ENCODE data around the gene DLEC1.

The DLEC1 gene

DNA sequence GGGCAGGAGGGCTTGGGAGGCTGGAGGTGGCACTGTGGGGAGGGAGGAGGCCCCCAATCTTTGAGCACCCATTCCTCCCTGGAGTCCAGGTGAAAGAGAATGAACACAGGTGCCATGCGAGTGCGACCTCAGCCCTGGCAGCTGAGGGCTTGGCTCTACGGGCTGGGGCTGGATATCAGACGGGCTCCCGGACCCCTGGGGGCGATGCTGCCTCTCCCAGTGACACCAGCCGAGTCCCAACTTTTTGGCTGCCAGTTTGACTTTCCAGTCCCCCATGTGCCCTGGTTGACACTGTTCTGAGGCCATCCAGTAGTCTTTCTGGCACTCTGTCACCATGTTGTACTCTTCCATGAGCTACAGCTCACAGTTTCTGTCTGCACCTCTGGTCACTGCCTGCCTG lies 47.2 kb upstream of the DLEC1 start:
- Histone ChIP-seq H3K4me1 (ENCODE audit: control insufficient read depth in 2 of 2, insufficient read depth in 1 of 2, low read depth in 1 of 2, low read length in 2 of 2) (peaks cover 0 to 9% of the 10 kb centered on the region in 2 donors), H3K36me3 (replicated peaks in 1 of 2; ENCODE audit: control insufficient read depth in 2 of 2, insufficient read depth in 2 of 2, low read length in 2 of 2) (peaks cover 0 to 2% of the 10 kb centered on the region in 2 donors), H2BK12ac (ENCODE audit: low read length) (no peak overlapping the region), H3K9me3 (replicated peaks in 1 of 2; ENCODE audit: control insufficient read depth in 2 of 2, insufficient read depth in 1 of 2, low read depth in 1 of 2, low read length in 2 of 2) (no peaks in the 10 kb centered on the region), H3K79me1 (ENCODE audit: low read depth, low read length) (no peaks in the 10 kb centered on the region), H3K4ac (ENCODE audit: low read length) (no peak overlapping the region), H2BK120ac (ENCODE audit: low read depth, low read length) (no peak overlapping the region), H3K4me2 (ENCODE audit: insufficient read depth, low read length, poor library complexity, severe bottlenecking) (no peak overlapping the region), H3K14ac (ENCODE audit: low read length) (no peak overlapping the region), H2BK5ac (ENCODE audit: low read length) (no peak overlapping the region), H3K9ac (ENCODE audit: low read depth, low read length, poor library complexity) (peak overlapping the region; percentile 30), H3K23ac (ENCODE audit: low read depth, low read length, poor library complexity) (peak overlapping the region; percentile 44), H4K8ac (ENCODE audit: low read depth, low read length) (peak overlapping the region; percentile 48), H2BK15ac (ENCODE audit: low read length) (peak overlapping the region; percentile 38), H3K27me3 (ENCODE audit: control insufficient read depth in 3 of 3, insufficient read depth in 3 of 3, low read depth in 1 of 3, low read length in 3 of 3) (peaks cover 0 to 67% (median 0%) of the 10 kb centered on the region in 3 experiments), H3K27ac (replicated peaks; ENCODE audit: low read length) (no peak overlapping the region), H4K91ac (ENCODE audit: low read depth, low read length, poor library complexity) (no peak overlapping the region), H2AK5ac (ENCODE audit: low read depth, low read length) (peak overlapping the region; percentile 86), H3K18ac (ENCODE audit: low read length) (peak overlapping the region; percentile 19), H2AFZ (ENCODE audit: low read length) (no peak overlapping the region), H3K4me3 (ENCODE audit: low read length in 2 of 2) (no peak overlapping the region)
- WGBS, 2 donors (ENCODE audit: extremely low coverage in 2 of 2, insufficient read length in 2 of 2, insufficient replicate concordance in 1 of 2): no CpG with 5 or more reads among the region's 7 CpGs
- no peak for DNase-seq (ENCODE audit: low spot score)

DNA sequence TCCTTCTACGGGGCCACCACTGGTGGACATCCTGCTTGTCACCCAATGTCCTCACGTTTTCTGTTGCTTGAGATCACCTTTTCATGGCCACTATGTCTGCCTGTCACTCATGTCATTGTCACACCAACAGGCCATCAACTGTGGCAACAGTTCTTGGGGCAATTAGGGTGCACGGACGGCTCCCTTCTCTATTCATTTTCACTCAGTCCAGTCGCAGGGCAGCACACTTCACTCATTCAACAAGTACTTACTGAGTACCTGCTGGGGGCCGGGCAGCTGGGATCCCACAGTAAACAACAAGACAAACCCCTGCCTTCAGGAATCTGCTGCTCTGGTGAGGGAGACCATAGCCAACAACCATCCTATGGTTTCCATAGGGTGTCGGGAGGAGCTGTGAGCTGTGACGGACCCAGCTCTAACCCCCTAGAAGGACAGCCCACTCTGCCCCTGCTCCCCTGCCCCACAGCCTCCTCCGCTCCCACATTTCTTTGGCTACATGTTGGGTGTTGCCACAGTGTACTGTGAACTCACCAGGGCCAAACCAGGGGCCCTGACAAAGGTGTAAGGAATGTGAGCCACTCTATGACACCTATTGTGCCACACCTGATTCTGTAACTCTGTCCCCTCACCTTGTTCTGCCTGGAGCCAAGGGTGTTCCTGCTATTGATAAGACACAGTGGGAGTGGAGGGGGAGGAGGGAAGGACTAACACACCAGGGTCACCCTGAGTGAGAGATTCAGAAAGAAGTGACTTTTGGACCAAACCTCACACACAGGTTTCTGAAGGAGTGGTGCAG lies 46.5 kb upstream of the DLEC1 start:
- H3K4ac ChIP-seq (ENCODE audit: low read length): no peak overlapping the region
- DNase-seq (ENCODE audit: low spot score): no peak
- peaks cover 0 to 67% (median 0%) of the 10 kb centered on the region in 3 experiments for H3K27me3 ChIP-seq (ENCODE audit: control insufficient read depth in 3 of 3, insufficient read depth in 3 of 3, low read depth in 1 of 3, low read length in 3 of 3)
- H3K79me1 ChIP-seq (ENCODE audit: low read depth, low read length): no peaks in the 10 kb centered on the region
- H2BK15ac ChIP-seq (ENCODE audit: low read length): peak overlapping the region; percentile 38
- H3K9ac ChIP-seq (ENCODE audit: low read depth, low read length, poor library complexity): peak overlapping the region; percentile 50
- no peak overlapping the region for H2AFZ ChIP-seq (ENCODE audit: low read length)
- H3K4me2 ChIP-seq (ENCODE audit: insufficient read depth, low read length, poor library complexity, severe bottlenecking): no peak overlapping the region
- peak overlapping the region; percentile 86 for H2AK5ac ChIP-seq (ENCODE audit: low read depth, low read length)
- no peak overlapping the region for H3K4me3 ChIP-seq (ENCODE audit: low read length in 2 of 2)
- H3K9me3 ChIP-seq (replicated peaks in 1 of 2; ENCODE audit: control insufficient read depth in 2 of 2, insufficient read depth in 1 of 2, low read depth in 1 of 2, low read length in 2 of 2): no peaks in the 10 kb centered on the region
- no peak overlapping the region for H3K18ac ChIP-seq (ENCODE audit: low read length)
- H3K4me1 ChIP-seq (ENCODE audit: control insufficient read depth in 2 of 2, insufficient read depth in 1 of 2, low read depth in 1 of 2, low read length in 2 of 2): peaks cover 0 to 9% of the 10 kb centered on the region in 2 donors
- no peak overlapping the region for H2BK12ac ChIP-seq (ENCODE audit: low read length)
- WGBS, 2 donors (ENCODE audit: extremely low coverage in 2 of 2, insufficient read length in 2 of 2, insufficient replicate concordance in 1 of 2): no CpG with 5 or more reads among the region's 9 CpGs
- H3K23ac ChIP-seq (ENCODE audit: low read depth, low read length, poor library complexity): peak overlapping the region; percentile 45
- H4K91ac ChIP-seq (ENCODE audit: low read depth, low read length, poor library complexity): no peak overlapping the region
- no peak overlapping the region for H4K8ac ChIP-seq (ENCODE audit: low read depth, low read length)
- no peak overlapping the region for H2BK120ac ChIP-seq (ENCODE audit: low read depth, low read length)
- H3K14ac ChIP-seq (ENCODE audit: low read length): no peak overlapping the region
- no peak overlapping the region for H3K27ac ChIP-seq (replicated peaks; ENCODE audit: low read length)
- H2BK5ac ChIP-seq (ENCODE audit: low read length): no peak overlapping the region
- peaks cover 0 to 2% of the 10 kb centered on the region in 2 donors for H3K36me3 ChIP-seq (replicated peaks in 1 of 2; ENCODE audit: control insufficient read depth in 2 of 2, insufficient read depth in 2 of 2, low read length in 2 of 2)

GRCh38 chr3:37993067-37993455 lies 45.9 kb upstream of the DLEC1 start:
- WGBS, 2 donors (ENCODE audit: extremely low coverage in 2 of 2, insufficient read length in 2 of 2, insufficient replicate concordance in 1 of 2): no CpG with 5 or more reads among the region's 8 CpGs
- no peak overlapping the region for H3K23ac ChIP-seq (ENCODE audit: low read depth, low read length, poor library complexity)
- no peak overlapping the region for H2AFZ ChIP-seq (ENCODE audit: low read length)
- no peak overlapping the region for H2BK15ac ChIP-seq (ENCODE audit: low read length)
- peaks cover 0 to 2% of the 10 kb centered on the region in 2 donors for H3K36me3 ChIP-seq (replicated peaks in 1 of 2; ENCODE audit: control insufficient read depth in 2 of 2, insufficient read depth in 2 of 2, low read length in 2 of 2)
- H3K79me1 ChIP-seq (ENCODE audit: low read depth, low read length): no peaks in the 10 kb centered on the region
- H2BK120ac ChIP-seq (ENCODE audit: low read depth, low read length): no peak overlapping the region
- H3K4me2 ChIP-seq (ENCODE audit: insufficient read depth, low read length, poor library complexity, severe bottlenecking): no peak overlapping the region
- no peak for DNase-seq (ENCODE audit: low spot score)
- H2BK12ac ChIP-seq (ENCODE audit: low read length): no peak overlapping the region
- H3K9ac ChIP-seq (ENCODE audit: low read depth, low read length, poor library complexity): no peak overlapping the region
- H2BK5ac ChIP-seq (ENCODE audit: low read length): no peak overlapping the region
- no peak overlapping the region for H3K27ac ChIP-seq (replicated peaks; ENCODE audit: low read length)
- H4K91ac ChIP-seq (ENCODE audit: low read depth, low read length, poor library complexity): no peak overlapping the region
- no peak overlapping the region for H3K4ac ChIP-seq (ENCODE audit: low read length)
- peaks cover 0 to 9% of the 10 kb centered on the region in 2 donors for H3K4me1 ChIP-seq (ENCODE audit: control insufficient read depth in 2 of 2, insufficient read depth in 1 of 2, low read depth in 1 of 2, low read length in 2 of 2)
- H3K14ac ChIP-seq (ENCODE audit: low read length): no peak overlapping the region
- peaks cover 0 to 68% (median 0%) of the 10 kb centered on the region in 3 experiments for H3K27me3 ChIP-seq (ENCODE audit: control insufficient read depth in 3 of 3, insufficient read depth in 3 of 3, low read depth in 1 of 3, low read length in 3 of 3)
- no peak overlapping the region for H3K4me3 ChIP-seq (ENCODE audit: low read length in 2 of 2)
- no peak overlapping the region for H4K8ac ChIP-seq (ENCODE audit: low read depth, low read length)
- H2AK5ac ChIP-seq (ENCODE audit: low read depth, low read length): peak overlapping the region; percentile 86
- H3K9me3 ChIP-seq (replicated peaks in 1 of 2; ENCODE audit: control insufficient read depth in 2 of 2, insufficient read depth in 1 of 2, low read depth in 1 of 2, low read length in 2 of 2): no peaks in the 10 kb centered on the region
- no peak overlapping the region for H3K18ac ChIP-seq (ENCODE audit: low read length)

GRCh38 chr3:37993460-37993819 lies 45.6 kb upstream of the DLEC1 start:
- peak overlapping the region; percentile 98 for H3K18ac ChIP-seq (ENCODE audit: low read length)
- no peak overlapping the region for H3K14ac ChIP-seq (ENCODE audit: low read length)
- no peak overlapping the region for H3K4me2 ChIP-seq (ENCODE audit: insufficient read depth, low read length, poor library complexity, severe bottlenecking)
- H3K9me3 ChIP-seq (replicated peaks in 1 of 2; ENCODE audit: control insufficient read depth in 2 of 2, insufficient read depth in 1 of 2, low read depth in 1 of 2, low read length in 2 of 2): no peaks in the 10 kb centered on the region
- DNase-seq (ENCODE audit: low spot score): no peak
- H2BK15ac ChIP-seq (ENCODE audit: low read length): no peak overlapping the region
- no peak overlapping the region for H4K91ac ChIP-seq (ENCODE audit: low read depth, low read length, poor library complexity)
- no peak overlapping the region for H2AFZ ChIP-seq (ENCODE audit: low read length)
- no peak overlapping the region for H2BK12ac ChIP-seq (ENCODE audit: low read length)
- WGBS, 2 donors (ENCODE audit: extremely low coverage in 2 of 2, insufficient read length in 2 of 2, insufficient replicate concordance in 1 of 2): no CpG with 5 or more reads among the region's 6 CpGs
- no peak overlapping the region for H3K27ac ChIP-seq (replicated peaks; ENCODE audit: low read length)
- no peak overlapping the region for H3K4ac ChIP-seq (ENCODE audit: low read length)
- no peak overlapping the region for H2BK120ac ChIP-seq (ENCODE audit: low read depth, low read length)
- H3K23ac ChIP-seq (ENCODE audit: low read depth, low read length, poor library complexity): no peak overlapping the region
- peak overlapping the region; percentile 72 for H2AK5ac ChIP-seq (ENCODE audit: low read depth, low read length)
- peaks cover 0 to 12% of the 10 kb centered on the region in 2 donors for H3K4me1 ChIP-seq (ENCODE audit: control insufficient read depth in 2 of 2, insufficient read depth in 1 of 2, low read depth in 1 of 2, low read length in 2 of 2)
- no peak overlapping the region for H3K4me3 ChIP-seq (ENCODE audit: low read length in 2 of 2)
- no peak overlapping the region for H4K8ac ChIP-seq (ENCODE audit: low read depth, low read length)
- H2BK5ac ChIP-seq (ENCODE audit: low read length): no peak overlapping the region
- peaks cover 0 to 2% of the 10 kb centered on the region in 2 donors for H3K36me3 ChIP-seq (replicated peaks in 1 of 2; ENCODE audit: control insufficient read depth in 2 of 2, insufficient read depth in 2 of 2, low read length in 2 of 2)
- H3K27me3 ChIP-seq (ENCODE audit: control insufficient read depth in 3 of 3, insufficient read depth in 3 of 3, low read depth in 1 of 3, low read length in 3 of 3): peaks cover 0 to 71% (median 4%) of the 10 kb centered on the region in 3 experiments
- no peaks in the 10 kb centered on the region for H3K79me1 ChIP-seq (ENCODE audit: low read depth, low read length)
- H3K9ac ChIP-seq (ENCODE audit: low read depth, low read length, poor library complexity): no peak overlapping the region

Data from neuronal stem cell (in vitro differentiated cells).